ENCODE measurements around the gene UBAP2L.

Gene UBAP2L, protein sequence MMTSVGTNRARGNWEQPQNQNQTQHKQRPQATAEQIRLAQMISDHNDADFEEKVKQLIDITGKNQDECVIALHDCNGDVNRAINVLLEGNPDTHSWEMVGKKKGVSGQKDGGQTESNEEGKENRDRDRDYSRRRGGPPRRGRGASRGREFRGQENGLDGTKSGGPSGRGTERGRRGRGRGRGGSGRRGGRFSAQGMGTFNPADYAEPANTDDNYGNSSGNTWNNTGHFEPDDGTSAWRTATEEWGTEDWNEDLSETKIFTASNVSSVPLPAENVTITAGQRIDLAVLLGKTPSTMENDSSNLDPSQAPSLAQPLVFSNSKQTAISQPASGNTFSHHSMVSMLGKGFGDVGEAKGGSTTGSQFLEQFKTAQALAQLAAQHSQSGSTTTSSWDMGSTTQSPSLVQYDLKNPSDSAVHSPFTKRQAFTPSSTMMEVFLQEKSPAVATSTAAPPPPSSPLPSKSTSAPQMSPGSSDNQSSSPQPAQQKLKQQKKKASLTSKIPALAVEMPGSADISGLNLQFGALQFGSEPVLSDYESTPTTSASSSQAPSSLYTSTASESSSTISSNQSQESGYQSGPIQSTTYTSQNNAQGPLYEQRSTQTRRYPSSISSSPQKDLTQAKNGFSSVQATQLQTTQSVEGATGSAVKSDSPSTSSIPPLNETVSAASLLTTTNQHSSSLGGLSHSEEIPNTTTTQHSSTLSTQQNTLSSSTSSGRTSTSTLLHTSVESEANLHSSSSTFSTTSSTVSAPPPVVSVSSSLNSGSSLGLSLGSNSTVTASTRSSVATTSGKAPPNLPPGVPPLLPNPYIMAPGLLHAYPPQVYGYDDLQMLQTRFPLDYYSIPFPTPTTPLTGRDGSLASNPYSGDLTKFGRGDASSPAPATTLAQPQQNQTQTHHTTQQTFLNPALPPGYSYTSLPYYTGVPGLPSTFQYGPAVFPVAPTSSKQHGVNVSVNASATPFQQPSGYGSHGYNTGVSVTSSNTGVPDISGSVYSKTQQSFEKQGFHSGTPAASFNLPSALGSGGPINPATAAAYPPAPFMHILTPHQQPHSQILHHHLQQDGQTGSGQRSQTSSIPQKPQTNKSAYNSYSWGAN
- 134 to 257 (median 215) reads per million in 3 experiments for total RNA-seq

DNA sequence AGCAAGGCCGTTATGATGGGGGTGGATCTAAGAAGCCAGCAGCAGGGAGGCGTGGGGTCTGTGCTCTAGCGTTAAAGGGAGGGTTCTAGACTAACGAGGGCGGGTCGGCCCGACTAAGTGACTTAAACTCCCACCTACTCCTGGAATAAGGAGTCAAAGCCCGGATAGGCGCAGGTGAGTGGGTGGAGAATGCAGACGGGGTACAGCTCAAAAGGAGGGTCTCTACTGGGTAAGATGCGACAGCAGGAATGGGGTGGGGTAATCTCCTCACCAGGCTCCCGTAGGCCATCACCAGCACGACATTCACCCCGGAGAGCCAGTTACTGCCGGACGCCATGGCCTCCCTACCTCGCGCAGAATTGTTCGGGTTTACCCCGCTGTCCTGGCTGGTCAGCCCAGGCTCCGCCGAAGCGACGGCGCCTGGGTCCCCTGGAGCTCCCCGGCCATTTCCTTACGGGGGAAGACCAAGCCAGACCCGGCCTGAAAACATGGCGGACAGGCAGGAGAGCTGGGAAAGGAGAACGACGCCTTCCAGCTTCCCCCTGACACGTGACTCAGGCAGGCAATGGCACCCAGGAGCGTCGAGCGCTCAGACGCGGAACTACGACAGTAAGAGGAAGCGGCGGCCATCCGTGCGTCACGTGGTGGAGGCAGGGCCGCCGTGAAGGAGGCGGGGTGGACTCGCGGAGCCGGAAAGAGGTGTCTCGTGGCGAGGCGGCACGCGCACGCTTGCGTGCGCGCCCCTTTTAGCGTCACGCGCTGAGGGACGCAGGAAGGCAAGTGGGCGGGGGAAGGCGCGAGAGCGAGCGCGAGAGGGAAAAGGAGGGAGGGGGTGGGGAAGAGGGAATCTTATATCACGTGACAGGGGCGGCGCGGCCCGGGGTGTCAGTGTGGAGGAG, at the start of gene UBAP2L:
UBAP2L (plus strand) TSS at position 885 of the 899 bp plus-strand sequence. CDS start 4,169 bp downstream, outside the sequence.
- DNase-seq = peak; percentile 99

DNA sequence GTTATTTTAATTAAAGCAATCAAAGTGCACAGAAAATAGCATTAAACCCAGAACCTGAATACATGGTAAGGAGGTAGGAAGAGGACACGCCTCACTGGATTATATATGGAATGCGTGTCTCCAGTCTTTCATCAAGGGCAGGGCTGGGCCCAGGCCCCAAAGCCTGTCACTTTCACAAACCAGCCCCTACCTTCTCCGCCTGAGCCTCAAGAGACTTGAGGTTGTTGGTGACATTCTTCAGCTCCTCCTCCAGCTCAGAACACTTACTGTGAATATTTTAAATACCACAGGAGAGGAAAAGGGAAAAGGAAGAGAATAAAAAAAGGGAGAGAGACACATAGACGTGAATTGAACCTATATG, 49.6 kb upstream of the UBAP2L start:
- no peak for DNase-seq

DNA sequence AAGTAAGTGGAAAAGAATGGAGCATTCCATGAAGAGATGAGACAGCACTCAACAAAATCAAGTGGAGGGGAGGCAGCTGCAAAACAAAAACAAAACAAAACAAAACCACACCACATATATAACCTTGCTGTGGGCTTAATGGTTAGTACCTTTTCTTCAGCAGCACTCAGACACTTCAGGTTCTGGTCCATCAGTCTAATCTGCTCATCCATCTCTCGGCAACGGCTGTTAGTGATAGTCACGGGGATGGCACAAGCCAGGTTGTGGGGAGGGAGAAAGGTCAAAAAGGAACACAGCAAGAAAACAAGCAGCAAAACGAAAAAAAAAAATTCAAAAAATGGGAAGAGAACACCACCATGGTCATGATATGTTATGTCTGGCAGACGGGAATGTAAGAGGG, 48.9 kb upstream of the UBAP2L start:
- DNase-seq = no peak

DNA sequence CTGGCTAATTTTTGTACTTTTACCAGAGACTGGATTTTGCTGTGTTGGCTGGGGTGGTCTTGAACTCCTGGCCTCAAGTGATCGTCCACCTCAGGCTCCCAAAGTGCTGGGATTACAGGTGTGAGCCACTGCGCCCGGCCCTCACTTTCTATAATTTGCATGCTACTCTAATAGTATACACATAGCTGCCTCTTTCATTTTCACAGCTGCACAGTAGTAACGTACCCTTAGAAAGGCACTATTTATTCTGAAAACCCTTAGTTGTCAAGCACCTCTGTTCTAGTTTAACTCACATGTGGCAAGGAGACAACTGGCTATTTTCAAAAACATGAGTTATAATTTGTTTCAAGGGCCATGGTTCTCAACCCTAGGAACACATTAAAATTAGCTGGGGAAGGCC, 46.1 kb upstream of the UBAP2L start:
- DNase-seq = no peak

DNA sequence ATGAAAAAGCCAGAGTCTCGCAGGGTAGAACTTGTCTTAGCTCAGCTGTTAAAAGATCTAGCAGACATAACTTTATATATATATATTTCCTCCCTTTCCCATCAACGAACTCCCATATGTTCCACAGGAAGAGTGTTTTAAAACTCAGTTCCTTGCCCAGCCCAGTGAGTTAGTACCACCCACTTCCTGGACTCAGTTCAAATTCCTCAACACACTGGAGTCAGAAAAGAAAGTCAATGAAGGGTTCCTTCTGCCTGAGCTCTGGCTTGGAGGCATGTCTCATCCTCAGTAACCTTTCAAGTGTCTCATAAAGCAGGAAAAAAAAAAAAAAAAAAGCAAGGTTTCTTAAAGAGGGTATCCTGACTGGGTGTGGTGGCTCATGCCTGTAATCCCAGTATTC, 44.4 kb upstream of the UBAP2L start:
- no peak for DNase-seq

DNA sequence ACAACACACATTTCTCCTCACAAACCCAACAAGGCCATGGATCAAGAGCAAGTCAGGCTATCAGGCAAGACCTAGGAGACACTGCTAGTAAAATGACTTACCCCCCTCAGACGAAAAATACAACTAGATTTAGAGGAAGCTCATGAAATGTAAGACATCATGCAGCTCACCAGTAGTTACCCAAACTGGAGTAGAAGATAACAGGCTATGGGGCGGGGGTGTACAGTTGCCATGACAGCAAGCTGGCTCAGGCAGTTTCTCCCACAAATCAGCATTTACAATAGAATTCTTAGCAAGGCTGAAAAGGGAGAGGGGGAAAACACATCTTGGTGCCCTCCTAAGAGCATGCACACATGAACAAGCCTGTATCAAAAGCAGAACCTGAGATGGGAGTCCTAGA, 42.7 kb upstream of the UBAP2L start:
- no peak for DNase-seq

DNA sequence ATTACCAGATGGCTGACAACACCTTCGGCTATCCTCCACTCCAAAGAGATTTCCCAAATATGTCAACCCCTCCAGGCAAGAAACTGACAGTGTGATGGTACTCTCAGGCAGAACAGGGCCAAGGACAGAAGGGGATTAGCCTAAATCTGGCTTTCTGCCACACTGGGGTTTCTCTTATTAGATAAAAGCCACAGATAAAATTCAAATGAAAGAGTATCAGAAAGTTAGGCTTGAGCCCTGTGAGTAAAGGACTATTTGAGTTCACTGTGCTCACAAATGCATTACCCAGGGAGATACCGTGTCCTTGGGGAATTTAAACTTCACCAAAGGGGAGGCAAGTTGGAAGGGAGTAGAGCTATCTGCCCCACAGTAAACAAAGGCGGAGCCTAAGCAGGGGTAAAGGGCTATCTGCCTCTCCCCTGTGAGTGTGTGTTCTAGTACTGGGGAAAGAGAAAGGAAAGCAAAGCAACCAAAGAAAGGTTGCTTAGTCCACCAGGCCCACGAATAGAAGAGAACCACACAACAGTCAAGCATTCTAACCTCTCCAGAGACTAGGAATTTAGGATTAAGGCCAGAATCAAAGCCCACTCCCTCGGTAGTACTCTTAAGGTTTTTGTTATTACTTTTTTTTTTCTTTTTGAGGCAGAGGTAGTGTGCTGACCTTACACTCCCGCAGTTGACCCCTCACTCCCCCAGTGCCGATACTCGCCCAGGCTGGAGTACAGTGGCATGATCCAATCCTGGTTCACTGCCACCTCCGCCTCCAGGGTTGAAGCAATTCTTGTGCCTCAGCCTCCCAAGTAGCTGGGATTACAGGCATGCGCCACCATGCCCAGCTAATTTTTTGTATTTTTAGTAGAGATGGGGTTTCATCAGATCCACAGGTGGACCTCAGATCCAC, 41.6 kb upstream of the UBAP2L start:
- DNase-seq = no peak

DNA sequence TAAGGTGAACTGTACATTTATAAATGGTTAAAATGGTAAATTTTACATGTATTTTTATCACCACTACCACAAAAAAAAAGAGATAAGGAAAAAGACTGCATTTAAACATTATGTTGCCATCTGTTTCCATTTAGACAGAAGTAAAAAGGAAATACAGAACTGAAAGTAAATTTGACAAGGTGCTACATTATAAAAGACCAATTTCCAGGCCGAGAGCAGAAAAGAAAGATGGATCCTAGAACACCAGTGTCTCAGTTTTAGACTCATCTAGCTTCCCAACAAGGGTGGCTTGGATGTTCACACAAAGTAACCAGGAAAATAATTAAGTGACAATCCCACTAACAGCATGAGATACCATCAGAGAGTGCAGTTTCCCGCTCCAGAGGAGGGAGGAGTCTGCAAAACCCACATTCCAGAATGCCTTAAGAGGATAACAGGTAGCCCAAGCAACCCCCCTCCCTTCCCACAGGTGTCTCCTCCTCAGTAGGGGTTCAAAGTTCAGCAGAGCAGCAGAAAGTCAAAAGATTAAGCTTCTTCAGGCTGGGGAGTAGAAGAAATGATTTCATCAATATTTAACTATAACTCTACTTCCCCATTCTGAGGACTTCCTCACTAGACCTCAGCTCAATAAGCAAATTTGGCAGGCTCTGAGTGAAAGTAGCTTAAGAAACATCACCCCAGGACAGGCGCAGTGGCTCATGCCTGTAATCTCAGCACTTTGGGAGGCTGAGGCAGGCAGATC, 40.6 kb upstream of the UBAP2L start:
- no peak for DNase-seq

DNA sequence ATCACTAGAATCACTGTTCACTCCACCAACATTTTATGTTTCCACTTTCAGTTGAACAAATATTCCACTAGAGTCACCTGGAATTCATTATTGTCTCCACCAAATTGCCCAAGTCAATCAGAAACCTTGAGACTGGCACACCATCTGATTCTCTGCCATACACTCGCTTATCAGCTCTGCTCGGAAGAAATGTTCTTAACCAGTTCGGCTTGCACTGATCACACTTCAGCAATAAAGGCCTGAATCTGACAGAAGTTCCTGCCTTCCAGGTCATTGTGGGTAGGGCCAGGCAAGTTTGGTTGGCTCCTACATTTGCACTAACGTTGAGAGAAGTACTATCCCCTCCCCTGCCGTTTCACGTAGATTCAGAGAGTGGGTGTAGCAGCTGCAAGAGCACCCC, 38.8 kb upstream of the UBAP2L start:
- DNase-seq = no peak

DNA sequence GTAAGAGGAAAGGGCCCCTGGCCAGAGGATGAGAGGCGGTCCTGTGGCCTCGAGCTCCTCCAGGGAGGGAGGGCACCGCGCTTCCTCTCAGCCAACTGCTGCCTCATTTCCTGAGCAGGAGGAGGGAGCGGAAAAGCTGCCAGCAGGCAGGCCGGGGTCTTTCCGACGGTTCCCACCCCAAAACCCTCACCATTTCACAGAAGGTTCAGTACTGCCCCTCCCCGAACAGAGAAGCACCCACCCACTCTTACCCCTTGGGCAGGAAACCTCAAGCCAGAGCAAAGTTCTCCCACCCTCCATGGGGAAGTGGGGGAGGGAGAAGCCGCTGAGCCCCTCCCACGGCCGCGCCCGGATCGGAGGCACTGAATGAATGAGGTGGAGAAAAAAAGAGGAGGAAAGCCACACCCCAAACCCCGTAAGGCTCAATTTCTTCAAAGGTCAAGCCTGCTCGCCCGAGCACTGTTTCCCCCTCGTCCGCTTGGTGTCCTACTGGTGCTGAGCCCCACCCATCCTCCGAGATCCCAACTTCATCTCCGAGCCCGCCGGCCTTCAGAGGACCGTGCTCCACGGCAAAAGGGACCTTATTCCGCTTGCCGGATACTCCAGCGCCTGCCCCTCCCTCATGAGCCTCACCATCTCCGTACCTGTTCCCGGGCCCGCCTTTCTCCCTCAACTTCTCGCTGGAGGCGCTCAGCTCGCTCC, 38.3 kb upstream of the UBAP2L start:
- peak; percentile 74 for DNase-seq

DNA sequence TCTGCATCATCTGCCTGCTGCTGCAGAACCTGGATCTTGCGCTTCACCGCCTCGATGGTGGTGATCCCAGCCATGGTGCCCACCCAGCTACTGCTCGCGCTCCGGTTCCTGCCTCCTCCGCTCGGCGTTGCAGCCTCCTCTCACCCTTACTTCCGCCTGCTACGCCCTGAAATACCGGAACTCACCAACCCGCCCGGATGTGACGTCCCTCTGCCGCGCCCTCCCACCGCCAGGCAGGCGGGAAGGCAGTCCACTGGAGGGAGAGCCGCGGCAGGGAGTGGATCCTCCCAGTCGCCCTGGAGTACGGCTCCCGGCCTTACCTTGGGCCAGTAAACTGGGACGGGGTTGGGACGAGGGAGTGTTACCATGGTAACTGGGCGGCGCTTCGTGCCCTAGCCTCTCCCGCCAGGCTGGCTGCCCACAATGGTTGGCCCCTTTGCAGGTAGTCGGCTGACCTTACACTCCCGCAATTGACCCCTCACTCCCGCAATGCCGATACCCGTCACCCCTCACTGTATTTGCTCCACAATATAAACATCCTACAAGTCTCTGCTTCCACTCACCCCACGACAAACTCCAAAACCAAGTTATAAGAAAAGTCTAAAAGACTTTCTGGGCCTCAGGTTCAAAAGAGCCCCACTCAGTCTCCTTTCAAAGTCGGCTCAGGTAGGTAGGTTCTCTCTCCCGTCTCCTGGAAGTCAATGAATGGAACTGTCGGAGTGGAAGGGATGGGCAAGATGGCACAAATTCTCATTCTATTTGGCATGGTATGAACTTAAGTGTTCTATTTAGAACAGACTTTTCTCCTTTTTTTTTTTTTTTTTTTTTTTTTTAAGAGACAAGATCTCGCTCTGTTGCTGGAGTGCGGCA, 37.5 kb upstream of the UBAP2L start:
- DNase-seq = peak; percentile 92

DNA sequence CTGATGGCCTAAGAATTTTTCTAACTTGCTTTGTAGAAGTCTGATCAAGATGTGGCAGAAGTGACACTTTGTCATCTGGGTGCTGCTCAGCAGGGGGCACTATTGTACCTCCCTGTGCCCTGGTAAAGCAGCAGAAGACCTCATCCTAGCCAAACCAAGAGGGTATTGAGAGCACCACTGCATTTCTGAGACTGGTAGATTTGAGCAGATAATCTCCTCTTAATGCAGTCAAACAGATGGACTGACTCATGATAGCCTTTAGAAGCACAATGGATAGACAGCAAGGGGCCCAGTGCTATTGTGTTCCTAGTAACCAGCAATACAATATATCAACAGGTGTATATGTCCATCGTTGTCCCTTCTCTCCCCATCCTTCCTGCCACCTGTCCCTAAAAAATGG, 34.6 kb upstream of the UBAP2L start:
- DNase-seq = peak; percentile 52

DNA sequence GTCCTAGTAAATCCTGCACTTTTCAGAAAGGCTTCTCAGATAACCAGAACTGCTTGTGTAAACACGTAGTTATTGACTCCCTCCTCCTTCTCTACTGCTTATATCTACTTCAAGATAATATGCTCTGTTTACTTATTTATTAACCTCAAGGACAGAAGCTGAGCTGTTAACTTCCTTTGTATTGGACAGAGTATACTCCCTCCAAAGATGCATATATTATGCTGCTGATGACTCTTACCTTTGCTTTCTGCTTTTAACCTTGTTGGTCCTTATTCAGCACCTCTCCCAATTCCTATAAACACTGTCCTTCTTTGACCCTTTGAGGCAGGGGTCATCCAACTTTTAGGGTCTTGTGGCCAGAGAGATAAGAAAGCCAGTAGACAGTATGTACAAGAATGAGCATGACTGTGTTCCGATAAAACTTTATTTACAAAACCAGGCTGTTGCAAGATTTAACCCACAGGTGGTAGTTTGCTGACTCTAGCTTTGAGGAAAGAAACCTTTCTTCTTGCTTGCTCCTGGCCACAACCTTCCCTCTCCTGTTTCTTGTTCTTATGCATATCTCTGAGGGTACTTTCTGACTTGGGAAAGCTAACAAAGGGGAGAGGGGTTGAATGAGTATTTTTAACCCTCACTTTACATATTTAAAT, 33.8 kb upstream of the UBAP2L start:
- no peak for DNase-seq

DNA sequence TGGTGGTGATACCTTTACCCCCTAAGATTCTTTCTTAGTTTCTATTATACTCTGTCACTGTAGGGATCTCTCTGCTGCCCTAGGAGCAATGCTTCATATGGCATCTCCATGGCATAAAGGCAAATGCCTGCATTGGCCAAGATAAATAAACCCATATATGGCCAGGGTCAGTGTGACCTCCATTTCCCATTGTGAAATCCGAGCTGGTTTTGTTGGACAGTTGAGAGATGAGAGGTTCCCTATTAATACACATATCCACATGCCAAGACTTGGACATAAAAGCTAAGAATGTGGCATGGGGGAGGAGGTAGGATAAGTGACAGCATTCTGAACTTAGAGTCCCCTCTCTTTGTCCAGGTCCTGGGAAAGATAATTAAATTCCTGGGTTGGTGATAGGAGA, 30.2 kb upstream of the UBAP2L start:
- DNase-seq = no peak

DNA sequence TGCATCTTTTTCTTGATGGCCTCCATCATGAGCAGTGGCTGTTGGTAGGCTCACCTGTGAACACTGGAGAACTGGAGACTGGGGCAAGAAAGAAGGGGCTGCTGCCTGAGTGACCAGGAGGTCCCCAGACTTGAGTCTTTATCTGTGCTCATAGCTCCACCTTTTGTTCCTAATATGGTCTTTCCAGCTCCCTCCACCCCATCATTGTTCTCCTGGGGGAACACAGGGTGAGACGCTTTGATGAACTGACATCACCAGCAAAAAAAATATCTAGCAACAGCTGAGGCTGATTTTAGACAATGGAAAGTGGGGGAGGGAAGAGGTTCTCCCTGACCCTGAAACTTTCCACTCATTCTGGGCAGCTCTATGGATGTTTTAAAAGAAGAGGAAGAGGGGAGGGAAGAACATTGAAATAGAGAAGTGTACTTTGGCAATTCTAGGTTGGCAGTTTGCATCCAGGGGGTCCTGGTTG, 28.7 kb upstream of the UBAP2L start, which contains the start of gene TPM3:
TPM3 (minus strand) TSS at position 111 of the 472 bp plus-strand sequence; CDS start at position 29, 82 bp downstream.
- DNase-seq = no peak

DNA sequence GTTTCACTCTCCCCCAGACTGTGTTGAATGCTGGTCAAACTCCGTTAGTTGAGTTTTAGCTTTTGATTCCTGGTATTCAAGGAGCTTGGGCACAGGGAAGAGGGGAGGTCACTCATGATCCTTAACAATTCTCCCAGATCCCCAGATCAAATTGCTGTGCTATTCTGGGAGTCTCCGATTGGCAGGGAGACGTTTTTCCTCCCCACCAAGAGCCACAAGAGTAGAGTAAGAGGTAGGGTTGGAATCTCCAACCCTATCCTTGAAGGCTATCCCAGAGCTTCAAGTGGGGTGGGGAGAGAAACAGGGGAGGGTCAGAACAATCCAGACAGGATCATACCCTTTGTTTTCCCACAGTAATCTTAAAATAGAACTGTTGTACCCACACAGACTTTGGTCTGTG, 28.3 kb upstream of the UBAP2L start:
- no peak for DNase-seq

DNA sequence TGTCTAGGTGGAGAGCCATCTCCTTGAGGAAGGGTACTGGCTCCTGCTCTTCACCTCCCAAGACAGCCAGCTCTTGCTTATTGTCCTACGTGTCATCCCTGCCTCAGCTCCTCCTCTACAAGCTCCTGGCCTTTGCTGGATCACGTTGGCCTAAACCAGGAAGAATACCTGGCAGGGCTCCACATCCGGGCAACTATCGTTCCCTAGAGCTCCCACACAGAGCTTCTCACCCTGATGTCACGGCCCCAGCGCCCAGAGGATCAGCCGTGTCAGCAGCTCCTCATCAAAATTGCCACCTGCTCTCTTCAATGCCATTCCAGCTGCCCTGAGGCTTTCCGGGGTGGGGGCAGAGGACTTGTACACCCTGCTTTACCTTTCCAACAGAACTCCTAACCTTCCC, 26.9 kb upstream of the UBAP2L start:
- no peak for DNase-seq

Measured in central memory CD4-positive, alpha-beta T cell (primary cell).